HCT116 (cell line): ENCODE results near the gene TMEM134.

ENCODE experiments used
- CBX3 ChIP-seq: IDR thresholded peaks from 2 replicates; pipeline ENCODE4 v1.6.1; 2012; ENCODE audit warnings: low read depth
- CEBPB ChIP-seq: IDR thresholded peaks from 2 replicates; pipeline ENCODE4 v1.6.1; 2012; ENCODE audit warnings: low read depth
- ELF1 ChIP-seq: IDR thresholded peaks from 2 replicates; pipeline ENCODE4 v1.6.1; 2012; ENCODE audit warnings: low read depth, borderline replicate concordance
- EZH2 ChIP-seq: fragments of 200-600 bp; sonication (generic); IDR thresholded peaks from 2 replicates; pipeline ENCODE4 v1.6.1; 2017; ENCODE audit warnings: antibody characterized with exemption, mixed run types
- EZH2phosphoT487 ChIP-seq: fragments of 200-600 bp; IDR thresholded peaks from 2 replicates; pipeline ENCODE4 v1.6.1; 2018; ENCODE audit warnings: antibody characterized with exemption, borderline replicate concordance
- JUND ChIP-seq: IDR thresholded peaks from 2 replicates; pipeline ENCODE4 v1.6.1; 2012
- MAX ChIP-seq: IDR thresholded peaks from 2 replicates; pipeline ENCODE4 v1.6.1; 2012
- POLR2A ChIP-seq: IDR thresholded peaks from 2 replicates; pipeline ENCODE4 v1.7.0; 2011; ENCODE audit warnings: borderline replicate concordance; ENCODE audit not compliant: insufficient read depth, insufficient read length; ENCODE audit errors: extremely low read depth
- POLR2AphosphoS5 ChIP-seq: IDR thresholded peaks from 2 replicates; pipeline ENCODE4 v1.6.1; 2011; ENCODE audit warnings: mild to moderate bottlenecking, low read depth, low read length, moderate library complexity
- REST ChIP-seq: IDR thresholded peaks from 2 replicates; pipeline ENCODE4 v1.6.1; 2012; ENCODE audit warnings: low read depth
- SIN3A ChIP-seq: IDR thresholded peaks from 2 replicates; pipeline ENCODE4 v1.6.1; 2012; ENCODE audit warnings: low read depth
- YY1 ChIP-seq: IDR thresholded peaks from 2 replicates; pipeline ENCODE4 v1.6.1; 2011; ENCODE audit warnings: low read length, low read depth, moderate library complexity, mild to moderate bottlenecking; ENCODE audit not compliant: insufficient replicate concordance; ENCODE audit errors: extremely low read depth
- ZNF274 ChIP-seq: fragments of 200-500 bp; sonication (Bioruptor generic); IDR thresholded peaks from 2 replicates; pipeline ENCODE4 v1.6.1; 2014; ENCODE audit warnings: mild to moderate bottlenecking, low read depth, low read length, inconsistent platforms
- TF ChIP-seq, protein P1 (sequence below), 3 experiments: fragments of 200-600 bp in 1 of 3; sonication (generic) in 1 of 3; IDR thresholded peaks in 2 of 3; conservative IDR thresholded peaks in 1 of 3; 2 replicates each; pipeline ENCODE4 v1.5.1; 2012 to 2017; ENCODE audit warnings: low read depth in 2 of 3, low read length in 2 of 3, antibody characterized with exemption in 1 of 3, borderline replicate concordance in 1 of 3, control low read depth in 1 of 3, mild to moderate bottlenecking in 1 of 3, mixed read lengths in 1 of 3, mixed run types in 1 of 3, moderate library complexity in 1 of 3; ENCODE audit not compliant: insufficient read depth in 1 of 3

DNA sequence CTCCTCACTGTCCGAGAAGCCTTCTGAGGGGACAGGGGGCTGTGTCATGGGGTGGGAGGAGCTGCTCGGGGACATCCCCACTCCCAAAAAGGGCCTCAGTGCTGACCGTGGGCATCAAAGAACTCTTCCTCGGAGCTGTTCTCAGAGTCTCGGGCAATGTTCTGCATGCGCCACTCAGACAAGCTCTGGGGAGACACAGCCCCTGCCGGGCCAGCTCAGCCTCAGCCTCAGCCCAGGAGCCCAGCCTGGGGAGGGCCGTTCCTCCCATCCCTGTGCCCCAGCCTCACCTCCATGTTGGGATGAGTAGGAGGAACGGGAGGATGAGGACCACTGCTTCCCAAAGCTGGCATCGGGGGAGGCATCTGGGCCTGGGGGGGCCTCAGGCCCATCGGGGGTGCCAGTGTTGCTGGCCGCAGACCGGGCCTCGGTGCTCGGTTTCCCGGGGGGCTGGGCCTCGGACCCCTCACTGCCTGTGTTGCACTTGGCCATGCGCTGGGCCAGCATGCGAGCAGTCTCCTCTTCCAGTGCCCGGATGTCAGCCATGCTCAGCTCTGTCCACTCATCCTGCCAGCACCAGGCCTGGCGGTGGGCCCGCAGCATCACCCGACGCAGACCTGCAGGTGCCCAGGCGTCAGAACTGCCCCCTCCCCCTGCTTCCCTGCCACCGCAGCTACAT is 30.9 kb upstream of the TMEM134 start:
- TF ChIP-seq CEBPB (no peak), REST (no peak), EZH2 (no peak), POLR2AphosphoS5 (no peak), POLR2A (no peak), CBX3 (no peak), SIN3A (no peak), EZH2phosphoT487 (no peak), ZNF274 (no peak), JUND (no peak), MAX (no peak), YY1 (no peak), ELF1 (no peak)
- TF ChIP-seq, protein P1, sequence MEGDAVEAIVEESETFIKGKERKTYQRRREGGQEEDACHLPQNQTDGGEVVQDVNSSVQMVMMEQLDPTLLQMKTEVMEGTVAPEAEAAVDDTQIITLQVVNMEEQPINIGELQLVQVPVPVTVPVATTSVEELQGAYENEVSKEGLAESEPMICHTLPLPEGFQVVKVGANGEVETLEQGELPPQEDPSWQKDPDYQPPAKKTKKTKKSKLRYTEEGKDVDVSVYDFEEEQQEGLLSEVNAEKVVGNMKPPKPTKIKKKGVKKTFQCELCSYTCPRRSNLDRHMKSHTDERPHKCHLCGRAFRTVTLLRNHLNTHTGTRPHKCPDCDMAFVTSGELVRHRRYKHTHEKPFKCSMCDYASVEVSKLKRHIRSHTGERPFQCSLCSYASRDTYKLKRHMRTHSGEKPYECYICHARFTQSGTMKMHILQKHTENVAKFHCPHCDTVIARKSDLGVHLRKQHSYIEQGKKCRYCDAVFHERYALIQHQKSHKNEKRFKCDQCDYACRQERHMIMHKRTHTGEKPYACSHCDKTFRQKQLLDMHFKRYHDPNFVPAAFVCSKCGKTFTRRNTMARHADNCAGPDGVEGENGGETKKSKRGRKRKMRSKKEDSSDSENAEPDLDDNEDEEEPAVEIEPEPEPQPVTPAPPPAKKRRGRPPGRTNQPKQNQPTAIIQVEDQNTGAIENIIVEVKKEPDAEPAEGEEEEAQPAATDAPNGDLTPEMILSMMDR (IDR thresholded peaks at IDR 0.05 in 2 of 3, conservative IDR thresholded peaks at IDR 0.05 in 1 of 3; ENCODE audit: borderline replicate concordance in 1 of 3, insufficient read depth in 1 of 3, low read depth in 2 of 3, low read length in 2 of 3) = no peak
